Endothelial cell of umbilical vein (primary cell): ENCODE results near the gene SHPK. TPM values are rescaled to one million over a fixed set of nuclear protein-coding genes. Genes with fewer than 3 reads are reported as not detected.

Source experiments
- BruUV-seq: library from RNA; stranded (reverse); fragments of 400-500 nt; replicated peaks from 2 replicates; lab custom pipeline; 2021; lab: Mats Ljungman, UMichigan
- CTCF ChIA-PET: fragments of 300-600, 350-600 bp; sonication (Branson Sonifier 250); formaldehyde crosslinking; loops from one replicate; lab custom pipeline; 2021; ENCODE audit warnings: antibody characterized with exemption, inconsistent platforms; lab: Charles Lee
- POLR2A ChIA-PET: fragments of 300-600, 350-600 bp; sonication (Branson Sonifier 250); formaldehyde crosslinking; loops from one replicate; lab custom pipeline; 2021; ENCODE audit warnings: antibody characterized with exemption, inconsistent platforms; lab: Charles Lee
- DNase-seq: peaks from one replicate; pipeline ENCODE4 v3.0.0-alpha.2; 2011; ENCODE audit warnings: low read depth, low spot score
- FAIRE-seq: peaks from 2 replicates; lab custom pipeline; 2011; peaks lifted over from hg19 to GRCh38; lab: Jason Lieb, UNC
- H2AFZ ChIP-seq: 2 replicates; pipeline ENCODE4 v1.6.0; 2012; ENCODE audit warnings: low read depth, low read length, control low read depth, inconsistent platforms
- H3K27ac ChIP-seq: 2 replicates; pipeline ENCODE4 v1.5.1; 2011; ENCODE audit warnings: low read depth, mild to moderate bottlenecking, control low read depth, low read length, moderate library complexity; ENCODE audit not compliant: insufficient read depth
- H3K27me3 ChIP-seq, 2 experiments: 2 replicates each; pipeline versions ENCODE4 v1.6.0 to v1.6.1; 2011; ENCODE audit warnings: low read length in 2 of 2, mixed read lengths in 1 of 2; ENCODE audit not compliant: control insufficient read depth in 2 of 2, insufficient read depth in 2 of 2
- H3K36me3 ChIP-seq, 2 experiments: 2 replicates in 1 of 2; 3 replicates in 1 of 2; pipeline ENCODE4 v1.5.1; 2011; ENCODE audit warnings: low read length in 2 of 2, mild to moderate bottlenecking in 1 of 2, moderate library complexity in 1 of 2; ENCODE audit not compliant: control insufficient read depth in 2 of 2, insufficient read depth in 2 of 2; ENCODE audit errors: extremely low read depth in 1 of 2
- H3K4me1 ChIP-seq: 3 replicates; pipeline ENCODE4 v1.5.1; 2011; ENCODE audit warnings: mild to moderate bottlenecking, low read length; ENCODE audit not compliant: control insufficient read depth, insufficient read depth; ENCODE audit errors: extremely low read depth
- H3K4me2 ChIP-seq: 2 replicates; pipeline ENCODE4 v1.6.1; 2011; ENCODE audit warnings: low read length, control low read depth, mixed read lengths; ENCODE audit not compliant: insufficient read depth
- H3K4me3 ChIP-seq, 3 experiments: fragments of 200-600 bp in 1 of 3; sonication (generic), shearing (Covaris generic) in 1 of 3; replicated peaks in 1 of 3; 2 replicates each; pipeline ENCODE4 v1.5.1; 2011 to 2016; ENCODE audit warnings: control low read depth in 3 of 3, low read length in 3 of 3, mild to moderate bottlenecking in 2 of 3, inconsistent platforms in 1 of 3, low read depth in 1 of 3, moderate library complexity in 1 of 3; ENCODE audit not compliant: insufficient read depth in 1 of 3
- H3K79me2 ChIP-seq: 2 replicates; pipeline ENCODE4 v1.6.0; 2012; ENCODE audit warnings: low read length, inconsistent platforms; ENCODE audit not compliant: control insufficient read depth, insufficient read depth
- H3K9ac ChIP-seq: replicated peaks from 2 replicates; pipeline ENCODE3; 2011; ENCODE audit warnings: low read length, control low read depth; ENCODE audit not compliant: insufficient read depth; ENCODE audit errors: extremely low read depth
- H3K9me1 ChIP-seq: replicated peaks from 3 replicates; pipeline ENCODE4 v1.6.0; 2011; ENCODE audit warnings: mild to moderate bottlenecking, low read length; ENCODE audit not compliant: control insufficient read depth, insufficient read depth; ENCODE audit errors: extremely low read depth
- H3K9me3 ChIP-seq: replicated peaks from 2 replicates; pipeline ENCODE4 v1.5.1; 2012; ENCODE audit warnings: low read length, inconsistent platforms; ENCODE audit not compliant: control insufficient read depth, insufficient read depth
- H4K20me1 ChIP-seq: replicated peaks from 2 replicates; pipeline ENCODE3; 2011; ENCODE audit warnings: mild to moderate bottlenecking, low read length; ENCODE audit not compliant: control insufficient read depth, insufficient read depth; ENCODE audit errors: extremely low read depth
- FOS ChIP-seq: IDR thresholded peaks from 2 replicates; pipeline ENCODE4 v1.6.1; 2011; ENCODE audit warnings: mild to moderate bottlenecking, low read length, moderate library complexity, borderline replicate concordance; ENCODE audit not compliant: insufficient read depth
- POLR2A ChIP-seq: IDR thresholded peaks from 2 replicates; pipeline ENCODE4 v1.6.1; 2012; ENCODE audit warnings: low read depth, mild to moderate bottlenecking, control low read depth, low read length
- POLR2AphosphoS5 ChIP-seq: IDR thresholded peaks from 2 replicates; pipeline ENCODE4 v1.6.1; 2012; ENCODE audit warnings: low read depth, mild to moderate bottlenecking, control low read depth, low read length, moderate library complexity; ENCODE audit not compliant: insufficient read depth
- dilution Hi-C: fragments of 300-500 bp; cut with MboI; formaldehyde crosslinking; loops from one replicate; pipeline ENCODE4 v1.15.0; 2019; ENCODE audit warnings: low sequenced_read_pairs; ENCODE audit not compliant: extremely low pct_ligation_motif_present
- intact Hi-C: fragments of 100-400 bp; cut with micrococcal nuclease; formaldehyde crosslinking; loops from one replicate; pipeline ENCODE4 v1.10.0; 2022
- polyA plus RNA-seq, 4 experiments: library from polyadenylated mRNA; depleted of rRNA in 3 of 4; stranded (reverse) in 3 of 4; unstranded in 1 of 4; fragments of >200 nt; gene quantifications; 2 replicates each; pipeline versions ENCODE4 v1.2.1 to v1.2.3, GENCODE V29; 2011 to 2012; ENCODE audit warnings: missing spikeins in 1 of 4
- total RNA-seq: library from RNA; stranded (reverse); gene quantifications from 2 replicates; pipeline ENCODE4 v1.2.3, GENCODE V29; 2021

Gene SHPK
- total and polyA plus RNA-seq, 2 donors (not counting 3 experiments of a cell fraction or from before 2014, with no cell fraction given), result 15.4 to 15.9 TPM

DNA sequence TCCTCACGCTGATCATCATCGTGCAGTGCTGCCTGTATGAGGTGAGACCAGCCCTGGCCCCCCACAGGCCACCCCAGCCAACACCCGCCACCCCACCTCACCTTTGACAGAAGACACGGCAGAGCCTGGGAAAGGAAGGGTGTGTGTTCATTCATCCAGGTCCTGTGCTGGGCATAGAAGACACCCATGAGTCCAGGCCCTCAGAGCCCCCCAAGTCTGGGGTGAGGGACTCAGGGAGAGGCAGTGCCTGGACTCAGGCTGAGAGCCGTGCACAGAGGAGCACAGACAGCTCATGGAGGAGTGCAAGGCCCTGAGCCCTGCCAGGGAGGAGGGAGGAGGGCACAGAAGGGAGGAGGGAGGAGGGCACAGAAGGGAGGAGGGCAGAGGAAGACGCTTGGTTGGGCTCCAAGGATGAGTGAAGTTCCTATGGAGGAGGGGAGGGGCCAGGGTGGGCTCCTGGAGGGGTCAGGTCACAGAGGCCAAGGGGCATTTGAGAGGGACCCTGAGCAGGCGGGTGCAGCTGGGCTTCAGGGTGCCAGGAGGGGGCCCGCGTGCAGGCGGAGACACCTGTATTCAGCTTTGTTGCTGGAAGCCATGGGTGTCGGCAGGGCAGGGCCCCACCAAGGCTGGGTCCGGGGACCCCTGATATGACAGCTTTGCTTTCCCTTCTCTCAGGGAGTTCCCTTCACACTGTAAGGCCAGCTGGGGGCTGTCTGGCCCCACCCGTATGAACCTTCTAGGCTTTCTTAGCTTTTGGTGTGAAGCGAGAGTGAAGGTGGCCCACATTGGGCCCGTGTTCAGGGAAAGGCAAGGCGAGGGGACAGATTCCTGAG lies 20.9 kb upstream of the SHPK start:
- POLR2A ChIA-PET, result interaction anchor here (4.2 kb wide), 1 partner anchor 11 kb away, joined by 17 read pairs; the partner anchor contains the start of genes EMC6 and TAX1BP3
- intact Hi-C loops, result no loop called here

DNA sequence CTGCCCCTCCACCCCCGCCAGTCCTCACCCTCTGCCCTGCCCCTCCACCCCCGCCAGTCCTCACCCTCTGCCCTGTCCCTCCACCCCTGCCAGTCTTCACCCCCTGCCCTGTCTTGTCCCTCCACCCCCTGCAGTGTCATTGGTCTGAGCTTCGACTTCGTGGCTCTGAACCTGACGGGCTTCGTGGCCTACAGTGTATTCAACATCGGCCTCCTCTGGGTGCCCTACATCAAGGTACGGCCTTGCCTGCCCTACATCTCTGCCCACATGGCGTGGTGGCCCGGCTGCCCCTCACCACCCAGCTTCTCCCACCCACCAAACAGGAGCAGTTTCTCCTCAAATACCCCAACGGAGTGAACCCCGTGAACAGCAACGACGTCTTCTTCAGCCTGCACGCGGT lies 20.3 kb upstream of the SHPK start:
- Histone ChIP-seq H3K4me1 (peaks cover 6% of the 10 kb centered on the region), H3K27me3 (no peaks in the 10 kb centered on the region), H3K9ac (no peak overlapping the region), H3K79me2 (no peaks in the 10 kb centered on the region), H3K27ac (no peak overlapping the region), H3K9me1 (no peaks in the 10 kb centered on the region), H4K20me1 (no peaks in the 10 kb centered on the region), H3K4me3 (no peak overlapping the region), H3K36me3 (no peaks in the 10 kb centered on the region), H3K9me3 (no peaks in the 10 kb centered on the region), H2AFZ (no peak overlapping the region), H3K4me2 (no peak overlapping the region)
- BruUV-seq, result no TSS peak
- dilution Hi-C loops (no loop called here), intact Hi-C loops (no loop called here)
- DNase-seq (no peak), FAIRE-seq (no peak)
- CTCF ChIA-PET, result no interaction called here
- POLR2A ChIA-PET, result interaction anchor here (4.2 kb wide), 1 partner anchor 11 kb away, joined by 17 read pairs; the partner anchor contains the start of genes EMC6 and TAX1BP3
- TF ChIP-seq FOS (no peak), POLR2AphosphoS5 (no peak), POLR2A (no peak)

More for the DNA sequence above, 20.9 kb upstream of the SHPK start:
- Histone ChIP-seq H3K9me1 (no peaks in the 10 kb centered on the region), H3K27ac (no peak overlapping the region), H3K36me3 (no peaks in the 10 kb centered on the region), H3K9ac (no peak overlapping the region), H3K4me2 (no peak overlapping the region), H3K4me3 (no peak overlapping the region), H3K79me2 (no peaks in the 10 kb centered on the region), H4K20me1 (no peaks in the 10 kb centered on the region), H2AFZ (no peak overlapping the region), H3K27me3 (no peaks in the 10 kb centered on the region), H3K9me3 (no peaks in the 10 kb centered on the region), H3K4me1 (peaks cover 6% of the 10 kb centered on the region)
- no peak for DNase-seq
- TF ChIP-seq POLR2A (peak; percentile 18), POLR2AphosphoS5 (no peak)
- CTCF ChIA-PET, result interaction anchor here (1.2 kb wide), 1 partner anchor 54 kb away, joined by 3 read pairs; no protein-coding TSS in a partner anchor
- BruUV-seq, result no TSS peak
- FAIRE-seq, result no peak
- dilution Hi-C loops, result no loop called here
